Measurements from ENCODE around the gene KIF3C.
A peak's percentile ranks its signal among the peaks of the same experiment; 100 is the strongest.

The KIF3C gene

DNA sequence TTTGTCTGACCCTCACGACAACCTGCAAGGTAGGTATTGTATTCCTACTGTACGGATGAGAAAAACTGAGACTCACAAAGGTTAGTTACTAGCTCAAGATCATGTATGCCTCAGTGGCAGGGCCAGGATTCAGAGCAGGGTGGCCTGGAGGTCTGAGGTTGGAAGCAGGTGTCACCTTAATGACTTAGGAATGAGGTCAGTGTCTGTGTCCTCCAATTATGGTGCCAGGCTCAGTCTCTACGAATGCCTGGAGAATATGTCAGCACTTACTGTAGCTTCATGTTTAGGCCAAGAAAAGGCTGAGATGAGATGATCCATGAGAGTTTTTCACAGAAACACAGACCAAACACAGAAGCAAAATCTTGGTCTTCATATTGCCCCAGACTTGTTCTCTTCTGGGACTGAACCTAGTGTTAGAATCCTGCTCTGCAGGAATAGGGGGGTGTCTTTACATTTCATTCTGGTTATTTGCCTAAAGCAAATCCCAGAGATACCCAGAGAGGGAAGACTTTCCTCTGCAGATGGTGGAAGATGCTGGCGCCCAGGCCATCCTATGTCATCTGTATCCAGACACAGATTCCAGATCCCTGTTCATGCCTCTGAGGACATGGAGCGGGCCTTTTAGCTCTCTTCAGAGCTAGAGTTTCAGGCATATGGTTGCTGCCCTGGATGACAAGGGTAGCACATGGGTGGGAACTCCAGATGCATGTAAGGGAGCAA lies 35.3 kb upstream of the KIF3C start:
- TF ChIP-seq, protein P1, sequence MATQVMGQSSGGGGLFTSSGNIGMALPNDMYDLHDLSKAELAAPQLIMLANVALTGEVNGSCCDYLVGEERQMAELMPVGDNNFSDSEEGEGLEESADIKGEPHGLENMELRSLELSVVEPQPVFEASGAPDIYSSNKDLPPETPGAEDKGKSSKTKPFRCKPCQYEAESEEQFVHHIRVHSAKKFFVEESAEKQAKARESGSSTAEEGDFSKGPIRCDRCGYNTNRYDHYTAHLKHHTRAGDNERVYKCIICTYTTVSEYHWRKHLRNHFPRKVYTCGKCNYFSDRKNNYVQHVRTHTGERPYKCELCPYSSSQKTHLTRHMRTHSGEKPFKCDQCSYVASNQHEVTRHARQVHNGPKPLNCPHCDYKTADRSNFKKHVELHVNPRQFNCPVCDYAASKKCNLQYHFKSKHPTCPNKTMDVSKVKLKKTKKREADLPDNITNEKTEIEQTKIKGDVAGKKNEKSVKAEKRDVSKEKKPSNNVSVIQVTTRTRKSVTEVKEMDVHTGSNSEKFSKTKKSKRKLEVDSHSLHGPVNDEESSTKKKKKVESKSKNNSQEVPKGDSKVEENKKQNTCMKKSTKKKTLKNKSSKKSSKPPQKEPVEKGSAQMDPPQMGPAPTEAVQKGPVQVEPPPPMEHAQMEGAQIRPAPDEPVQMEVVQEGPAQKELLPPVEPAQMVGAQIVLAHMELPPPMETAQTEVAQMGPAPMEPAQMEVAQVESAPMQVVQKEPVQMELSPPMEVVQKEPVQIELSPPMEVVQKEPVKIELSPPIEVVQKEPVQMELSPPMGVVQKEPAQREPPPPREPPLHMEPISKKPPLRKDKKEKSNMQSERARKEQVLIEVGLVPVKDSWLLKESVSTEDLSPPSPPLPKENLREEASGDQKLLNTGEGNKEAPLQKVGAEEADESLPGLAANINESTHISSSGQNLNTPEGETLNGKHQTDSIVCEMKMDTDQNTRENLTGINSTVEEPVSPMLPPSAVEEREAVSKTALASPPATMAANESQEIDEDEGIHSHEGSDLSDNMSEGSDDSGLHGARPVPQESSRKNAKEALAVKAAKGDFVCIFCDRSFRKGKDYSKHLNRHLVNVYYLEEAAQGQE (IDR thresholded peaks at IDR 0.05; ENCODE audit: insufficient read depth in 1 of 2, low read depth in 2 of 2, low read length in 2 of 2) = no peak
- TF ChIP-seq SIN3A (IDR thresholded peaks at IDR 0.05; ENCODE audit: borderline replicate concordance, insufficient read depth, low read length) = no peak
- no peak for TF ChIP-seq FOXP2 (optimal IDR thresholded peaks at IDR 0.05; ENCODE audit: borderline replicate concordance, extremely low read depth, extremely low read length, insufficient read depth)
- TF ChIP-seq POLR2AphosphoS5 (IDR thresholded peaks at IDR 0.05; ENCODE audit: low read depth, low read length) = no peak
- no peak for TF ChIP-seq TAF1 (IDR thresholded peaks at IDR 0.05; ENCODE audit: borderline replicate concordance, insufficient read depth, low read length)

- TF ChIP-seq, protein P1 (IDR thresholded peaks at IDR 0.05; ENCODE audit: insufficient read depth in 1 of 2, low read depth in 2 of 2, low read length in 2 of 2) = no peak
- TF ChIP-seq FOXP2 (optimal IDR thresholded peaks at IDR 0.05; ENCODE audit: borderline replicate concordance, extremely low read depth, extremely low read length, insufficient read depth) = no peak
- TF ChIP-seq TAF1 (IDR thresholded peaks at IDR 0.05; ENCODE audit: borderline replicate concordance, insufficient read depth, low read length) = no peak
- no peak for TF ChIP-seq POLR2AphosphoS5 (IDR thresholded peaks at IDR 0.05; ENCODE audit: low read depth, low read length)
- no peak for TF ChIP-seq SIN3A (IDR thresholded peaks at IDR 0.05; ENCODE audit: borderline replicate concordance, insufficient read depth, low read length)
Measured at GRCh38 chr2:26016012-26016705, 33.9 kb upstream of the KIF3C start.

DNA sequence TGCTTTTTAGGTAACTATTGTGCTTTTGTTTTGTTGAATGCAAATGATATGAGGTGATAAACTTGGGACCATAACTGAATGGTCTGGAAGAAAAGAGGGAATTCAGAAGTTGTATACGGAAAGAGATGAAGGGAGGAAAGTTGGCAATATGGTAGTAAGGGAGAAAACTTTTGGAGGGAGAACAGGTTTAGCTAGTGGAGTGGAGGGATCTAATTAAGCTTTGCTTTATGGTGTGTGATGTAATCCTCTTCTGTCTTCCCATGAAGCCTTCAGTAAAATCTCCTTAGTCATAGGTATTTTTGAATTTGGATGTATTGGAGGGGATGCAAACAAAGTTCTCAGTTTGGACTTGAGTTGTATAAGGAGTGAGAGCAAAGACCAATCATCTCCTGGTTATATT lies 31.4 kb upstream of the KIF3C start:
- TF ChIP-seq, protein P1 (IDR thresholded peaks at IDR 0.05; ENCODE audit: insufficient read depth in 1 of 2, low read depth in 2 of 2, low read length in 2 of 2) = no peak
- no peak for TF ChIP-seq SIN3A (IDR thresholded peaks at IDR 0.05; ENCODE audit: borderline replicate concordance, insufficient read depth, low read length)
- TF ChIP-seq FOXP2 (optimal IDR thresholded peaks at IDR 0.05; ENCODE audit: borderline replicate concordance, extremely low read depth, extremely low read length, insufficient read depth) = no peak
- TF ChIP-seq TAF1 (IDR thresholded peaks at IDR 0.05; ENCODE audit: borderline replicate concordance, insufficient read depth, low read length) = no peak
- no peak for TF ChIP-seq POLR2AphosphoS5 (IDR thresholded peaks at IDR 0.05; ENCODE audit: low read depth, low read length)

DNA sequence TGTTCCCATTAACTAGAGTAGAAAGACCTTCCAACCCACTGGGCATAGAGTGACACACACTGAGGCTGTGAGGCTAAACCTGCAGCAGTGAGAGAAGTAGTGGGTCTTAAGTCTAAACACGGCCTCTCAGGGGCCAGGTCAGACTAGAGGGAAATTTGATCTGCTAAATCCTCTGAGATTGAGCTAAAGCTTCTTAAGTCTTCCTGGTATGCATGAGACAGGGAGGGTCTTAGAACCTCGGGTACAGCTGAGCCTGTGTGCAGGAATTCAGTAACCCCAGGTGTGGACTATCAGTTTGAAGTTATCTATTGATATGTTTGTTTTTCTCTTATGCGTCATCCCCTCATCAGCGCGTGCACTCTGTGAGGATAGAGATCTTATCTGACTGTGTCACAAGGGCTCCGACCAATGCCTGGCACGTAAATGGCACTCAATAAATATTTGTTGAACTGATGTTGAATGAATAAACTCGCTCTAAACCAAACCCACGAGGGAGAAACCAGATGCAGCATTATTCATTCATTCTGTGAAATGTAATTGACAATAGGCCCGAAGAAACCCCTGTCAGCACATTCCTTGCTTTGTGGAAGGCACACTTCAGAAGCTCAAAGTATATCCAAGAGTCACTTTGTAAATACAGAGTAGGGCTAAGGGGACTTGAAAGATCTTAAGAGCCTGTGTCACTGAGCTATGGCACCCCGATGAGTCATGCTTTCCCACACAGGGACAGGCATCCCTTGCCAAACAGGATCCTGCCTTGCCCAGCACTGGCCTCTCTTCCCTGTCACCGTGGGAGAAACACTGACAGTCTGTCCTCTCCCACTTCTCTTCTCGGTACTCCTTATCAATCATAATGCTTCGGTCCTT lies 29.9 kb upstream of the KIF3C start:
- no peak for TF ChIP-seq FOXP2 (optimal IDR thresholded peaks at IDR 0.05; ENCODE audit: borderline replicate concordance, extremely low read depth, extremely low read length, insufficient read depth)
- peak; percentile 19; the same call in 1 of the 2 replicates for TF ChIP-seq SIN3A (IDR thresholded peaks at IDR 0.05; ENCODE audit: borderline replicate concordance, insufficient read depth, low read length)

DNA sequence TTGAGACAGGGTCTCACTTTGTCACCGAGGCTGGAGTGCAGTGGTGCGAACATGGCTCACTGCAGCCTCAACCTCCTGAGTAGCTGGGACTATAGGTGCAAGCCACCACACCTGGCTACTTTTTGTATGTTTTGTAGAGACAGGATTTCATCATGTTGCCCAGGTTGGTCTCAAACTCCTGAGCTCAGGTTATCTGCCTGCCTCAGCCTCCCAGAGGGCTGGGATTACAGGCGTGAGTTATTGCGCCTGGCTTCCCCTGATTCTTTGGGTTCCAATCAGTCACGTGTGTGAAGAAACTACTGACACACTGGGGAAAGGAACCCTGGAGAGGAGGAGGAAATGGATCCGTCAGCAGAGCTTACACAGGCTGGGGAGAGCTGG lies 29.3 kb upstream of the KIF3C start:
- TF ChIP-seq TAF1 (IDR thresholded peaks at IDR 0.05; ENCODE audit: borderline replicate concordance, insufficient read depth, low read length) (no peak), FOXP2 (optimal IDR thresholded peaks at IDR 0.05; ENCODE audit: borderline replicate concordance, extremely low read depth, extremely low read length, insufficient read depth) (no peak)

Data from PFSK-1 (cell line).